Activated CD4-positive, alpha-beta T cell treated with anti-CD3 and anti-CD28 coated beads, Interleukin-2, amount 50 U/mL, for 48 hours (primary cell): ENCODE results near the gene C20orf96.
A peak's percentile ranks its signal among the peaks of the same experiment; 100 is the strongest.

Experiments
- DNase-seq, 2 experiments: peaks; one replicate each; pipeline ENCODE4 v3.0.0-alpha.2; 2020

Gene C20orf96

GRCh38 chr20:312067-312466 lies 21.5 kb upstream of the C20orf96 start:
- no peak for DNase-seq

- DNase-seq = no peak
These were observed 21.1 kb upstream of the C20orf96 start for GRCh38 chr20:311609-312008.

GRCh38 chr20:310645-311044 lies 20.1 kb upstream of the C20orf96 start:
- no peak for DNase-seq

GRCh38 chr20:309841-310644 lies 19.5 kb upstream of the C20orf96 start:
- peak; percentile 82 to 88 for DNase-seq

GRCh38 chr20:309306-309840 lies 18.8 kb upstream of the C20orf96 start:
- DNase-seq = no peak

- no peak for DNase-seq
These were observed 18.0 kb upstream of the C20orf96 start for GRCh38 chr20:308427-309038.

- no peak for DNase-seq
These were observed 15.2 kb upstream of the C20orf96 start for GRCh38 chr20:305745-306144.

GRCh38 chr20:301886-302848 lies 11.6 kb upstream of the C20orf96 start:
- peak in 1 of 2 experiments; percentile 37 for DNase-seq

GRCh38 chr20:300345-300990 lies 9.9 kb upstream of the C20orf96 start:
- no peak for DNase-seq

GRCh38 chr20:298776-299391 lies 8.3 kb upstream of the C20orf96 start:
- no peak for DNase-seq

- peak; percentile 47 to 61 for DNase-seq
These were observed 7.6 kb upstream of the C20orf96 start for GRCh38 chr20:297925-298775.

- peak; percentile 82 to 85 for DNase-seq
These were observed 6.8 kb upstream of the C20orf96 start, which contains the start of gene ZCCHC3 for GRCh38 chr20:297098-297924. TSS of gene ZCCHC3 (plus strand) at chr20:297570. CDS start at chr20:297587, 17 bp downstream.

GRCh38 chr20:295804-296203 lies 5.3 kb upstream of the C20orf96 start:
- no peak for DNase-seq

- DNase-seq = no peak
These were observed 4.1 kb upstream of the C20orf96 start for GRCh38 chr20:294602-295001.

GRCh38 chr20:289693-290083 lies 862 bp downstream of the C20orf96 start:
- DNase-seq = no peak

- no peak for DNase-seq
These were observed 1.4 kb downstream of the C20orf96 start for GRCh38 chr20:288956-289692.

GRCh38 chr20:286508-286907 lies 4.0 kb downstream of the C20orf96 start:
- DNase-seq = no peak

GRCh38 chr20:284172-284571 lies 6.4 kb downstream of the C20orf96 start:
- no peak for DNase-seq
